Activated CD4-positive, alpha-beta T cell treated with anti-CD3 and anti-CD28 coated beads, Interleukin-2, Interleukin-4, amounts not matched to agents 100 ng/mL and 50 ng/mL, durations not matched to agents 16 hours and 8 hours (primary cell): ENCODE measurements around the gene SMPDL3A.
"Not testable (repeated sequence)": the region's sequence is repeated elsewhere in the genome, so short reads cannot be mapped to it uniquely, and the experiment has no call there.

Source experiments
- DNase-seq: peaks from one replicate; pipeline ENCODE4 v3.0.0-alpha.2; 2020; ENCODE audit warnings: low spot score

The SMPDL3A gene

GRCh38 chr6:122789182-122790027 lies at the start of gene SMPDL3A:
TSS of gene SMPDL3A (plus strand) at chr6:122789258. CDS start at chr6:122789347, 89 bp downstream.
- peak; percentile 18 for DNase-seq

- DNase-seq: no peak
Measured at GRCh38 chr6:122740091-122740490, 49.0 kb upstream of the SMPDL3A start.

GRCh38 chr6:122740936-122741335 lies 48.1 kb upstream of the SMPDL3A start:
- no peak for DNase-seq

GRCh38 chr6:122744247-122744646 lies 44.8 kb upstream of the SMPDL3A start:
- DNase-seq: not testable (repeated sequence)

GRCh38 chr6:122744856-122745255 lies 44.2 kb upstream of the SMPDL3A start:
- DNase-seq: not testable (repeated sequence)

- DNase-seq: no peak
Measured at GRCh38 chr6:122746688-122747087, 42.4 kb upstream of the SMPDL3A start.

- DNase-seq: no peak
Measured at GRCh38 chr6:122747573-122747972, 41.5 kb upstream of the SMPDL3A start.

- not testable (repeated sequence) for DNase-seq
Measured at GRCh38 chr6:122748945-122749344, 40.1 kb upstream of the SMPDL3A start.

- DNase-seq: no peak
Measured at GRCh38 chr6:122749451-122750050, 39.5 kb upstream of the SMPDL3A start.

- no peak for DNase-seq
Measured at GRCh38 chr6:122751326-122751725, 37.7 kb upstream of the SMPDL3A start.

- DNase-seq: no peak
Measured at GRCh38 chr6:122752459-122752858, 36.6 kb upstream of the SMPDL3A start.

GRCh38 chr6:122753000-122753687 lies 35.9 kb upstream of the SMPDL3A start:
- no peak for DNase-seq

GRCh38 chr6:122753688-122754056 lies 35.4 kb upstream of the SMPDL3A start:
- DNase-seq: no peak

GRCh38 chr6:122754191-122754731 lies 34.8 kb upstream of the SMPDL3A start:
- DNase-seq: no peak

GRCh38 chr6:122755901-122756300 lies 33.2 kb upstream of the SMPDL3A start:
- DNase-seq: no peak

GRCh38 chr6:122758927-122759334 lies 30.1 kb upstream of the SMPDL3A start:
- no peak for DNase-seq

GRCh38 chr6:122760330-122760729 lies 28.7 kb upstream of the SMPDL3A start:
- no peak for DNase-seq

- no peak for DNase-seq
Measured at GRCh38 chr6:122766256-122766655, 22.8 kb upstream of the SMPDL3A start.

GRCh38 chr6:122770835-122771601 lies 18.0 kb upstream of the SMPDL3A start:
- DNase-seq: no peak

- DNase-seq: no peak
Measured at GRCh38 chr6:122772724-122773415, 16.2 kb upstream of the SMPDL3A start.

- no peak for DNase-seq
Measured at GRCh38 chr6:122775975-122776374, 13.1 kb upstream of the SMPDL3A start.
